T-helper 2 cell treated with Interferon-gamma antibody and Interleukin-4, amounts not matched to agents 5 μg/mL and 100 μg/mL, for 36 hours (primary cell): Measurements from ENCODE around the gene BRSK1.

Source experiments
- DNase-seq: peaks from one replicate; pipeline ENCODE4 v3.0.0; 2021; ENCODE audit warnings: low spot score
- H3K27ac Mint-ChIP-seq: one replicate; pipeline ENCODE4 v1.8.0; 2021; ENCODE audit warnings: mild to moderate bottlenecking, mixed read lengths
- H3K27me3 Mint-ChIP-seq: one replicate; pipeline ENCODE4 v1.8.0; 2021; ENCODE audit warnings: low read depth, mixed read lengths
- H3K36me3 Mint-ChIP-seq: one replicate; pipeline ENCODE4 v1.8.0; 2021; ENCODE audit warnings: low read depth, mixed read lengths
- H3K4me1 Mint-ChIP-seq: one replicate; pipeline ENCODE4 v1.8.0; 2021; ENCODE audit warnings: low read depth, mixed read lengths
- H3K4me3 Mint-ChIP-seq: one replicate; pipeline ENCODE4 v1.8.0; 2022; ENCODE audit warnings: mild to moderate bottlenecking, moderate library complexity, mixed read lengths
- H3K9me3 Mint-ChIP-seq: one replicate; pipeline ENCODE4 v1.8.0; 2021; ENCODE audit warnings: mixed read lengths

BRSK1 gene

GRCh38 chr19:55333870-55334269 is 50.1 kb downstream of the BRSK1 start:
- DNase-seq, result no peak
- peaks cover 15% of the 10 kb centered on the region for H3K27me3 Mint-ChIP-seq
- H3K36me3 Mint-ChIP-seq, result no peaks in the 10 kb centered on the region
- H3K9me3 Mint-ChIP-seq, result no peaks in the 10 kb centered on the region
- no peak overlapping the region for H3K4me3 Mint-ChIP-seq
- peaks cover 5% of the 10 kb centered on the region for H3K4me1 Mint-ChIP-seq
- H3K27ac Mint-ChIP-seq, result no peak overlapping the region

DNA sequence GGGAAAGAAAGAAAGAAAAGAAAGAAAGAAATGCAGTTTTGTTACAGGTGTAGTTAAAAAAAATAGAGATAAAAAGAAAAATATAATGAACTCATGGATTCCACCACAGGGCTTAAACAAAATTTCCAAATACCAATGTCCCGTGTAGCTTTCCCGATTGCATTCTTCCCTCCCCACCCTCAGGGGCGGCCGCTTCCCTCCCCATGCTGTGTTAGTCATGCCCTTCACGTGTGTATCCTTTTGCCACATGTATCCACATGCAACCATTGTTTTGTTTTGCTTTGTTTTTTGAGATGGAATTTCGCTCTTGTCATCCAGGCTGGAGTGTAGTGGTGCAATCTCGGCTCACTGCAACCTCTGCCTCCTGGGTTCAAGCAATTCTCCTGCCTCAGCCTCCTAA is 52.3 kb downstream of the BRSK1 start:
- peaks cover 9% of the 10 kb centered on the region for H3K4me1 Mint-ChIP-seq
- no peaks in the 10 kb centered on the region for H3K9me3 Mint-ChIP-seq
- no peaks in the 10 kb centered on the region for H3K36me3 Mint-ChIP-seq
- peaks cover 15% of the 10 kb centered on the region for H3K27me3 Mint-ChIP-seq
- H3K27ac Mint-ChIP-seq, result no peak overlapping the region
- no peak overlapping the region for H3K4me3 Mint-ChIP-seq
- no peak for DNase-seq

- Mint-ChIP-seq H3K36me3 (peaks cover 2% of the 10 kb centered on the region), H3K27me3 (peaks cover 8% of the 10 kb centered on the region), H3K4me1 (peaks cover 12% of the 10 kb centered on the region), H3K4me3 (peak within 1 kb of the TSS; percentile 92), H3K27ac (peak within 1 kb of the TSS; percentile 98), H3K9me3 (no peaks in the 10 kb centered on the region)
- DNase-seq, result peak; percentile 100
Observed at GRCh38 chr19:55339105-55339888, 55.5 kb downstream of the BRSK1 start, which contains the start of gene KMT5C. Gene KMT5C, plus strand, starts transcription at chr19:55339876. Its CDS starts 2,061 bp downstream, at chr19:55341937.

GRCh38 chr19:55339889-55340783 is 56.3 kb downstream of the BRSK1 start:
- H3K4me1 Mint-ChIP-seq, result peaks cover 12% of the 10 kb centered on the region
- peak overlapping the region; percentile 92 for H3K4me3 Mint-ChIP-seq
- H3K27me3 Mint-ChIP-seq, result peaks cover 7% of the 10 kb centered on the region
- peaks cover 4% of the 10 kb centered on the region for H3K36me3 Mint-ChIP-seq
- peak overlapping the region; percentile 98 for H3K27ac Mint-ChIP-seq
- DNase-seq, result peak; percentile 6
- H3K9me3 Mint-ChIP-seq, result no peaks in the 10 kb centered on the region

DNA sequence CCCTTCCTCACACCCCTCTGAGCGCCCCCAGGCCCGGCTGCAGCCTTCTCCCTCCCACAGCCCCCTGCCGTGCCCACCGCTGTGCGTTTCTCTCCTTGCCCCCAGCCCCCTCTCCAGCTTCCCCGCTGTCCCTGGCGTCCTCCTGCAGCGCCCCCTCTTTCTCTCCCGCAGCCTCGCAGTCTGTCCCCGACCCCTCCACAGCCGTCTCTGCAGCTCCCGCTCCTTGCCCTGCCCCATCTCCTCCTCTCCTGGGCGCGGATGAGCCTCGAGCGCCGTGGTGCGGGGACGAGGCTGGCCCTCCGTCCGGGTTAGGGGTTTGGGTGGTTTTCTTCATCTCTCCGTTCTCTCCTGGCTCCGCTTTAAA is 57.0 kb downstream of the BRSK1 start:
- peaks cover 12% of the 10 kb centered on the region for H3K4me1 Mint-ChIP-seq
- no peaks in the 10 kb centered on the region for H3K9me3 Mint-ChIP-seq

DNA sequence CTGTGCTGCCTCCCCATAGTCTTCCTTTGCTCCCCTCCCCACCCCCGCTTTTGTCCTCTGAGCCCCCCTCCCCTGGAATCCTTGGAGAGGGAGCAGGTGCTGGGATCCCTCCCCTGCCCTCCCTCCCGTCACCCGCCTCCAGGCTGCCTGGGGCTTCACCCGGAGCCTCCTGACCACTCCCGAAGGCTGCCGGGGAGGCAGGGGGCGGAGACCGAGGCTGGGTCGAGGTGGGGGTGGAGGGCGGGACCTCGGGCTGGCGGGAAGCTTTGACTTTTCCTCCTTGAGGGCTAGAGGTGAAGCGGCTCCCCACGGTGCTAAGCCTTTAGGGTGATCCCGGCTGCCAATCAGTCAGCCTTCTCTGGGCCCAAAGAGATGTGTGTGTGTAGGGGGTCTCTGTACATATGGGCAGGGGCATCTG is 57.4 kb downstream of the BRSK1 start:
- H3K4me3 Mint-ChIP-seq, result peak overlapping the region; percentile 88
- H3K27me3 Mint-ChIP-seq, result peaks cover 5% of the 10 kb centered on the region
- H3K36me3 Mint-ChIP-seq, result peaks cover 4% of the 10 kb centered on the region
- peak overlapping the region; percentile 90 for H3K27ac Mint-ChIP-seq
- H3K9me3 Mint-ChIP-seq, result no peaks in the 10 kb centered on the region
- peaks cover 12% of the 10 kb centered on the region for H3K4me1 Mint-ChIP-seq
- peak; percentile 69 for DNase-seq

More for the DNA sequence above, 57.0 kb downstream of the BRSK1 start:
- H3K4me3 Mint-ChIP-seq, result peak overlapping the region; percentile 88
- peaks cover 4% of the 10 kb centered on the region for H3K36me3 Mint-ChIP-seq
- H3K27me3 Mint-ChIP-seq, result peaks cover 7% of the 10 kb centered on the region
- peak overlapping the region; percentile 90 for H3K27ac Mint-ChIP-seq
- no peak for DNase-seq

DNA sequence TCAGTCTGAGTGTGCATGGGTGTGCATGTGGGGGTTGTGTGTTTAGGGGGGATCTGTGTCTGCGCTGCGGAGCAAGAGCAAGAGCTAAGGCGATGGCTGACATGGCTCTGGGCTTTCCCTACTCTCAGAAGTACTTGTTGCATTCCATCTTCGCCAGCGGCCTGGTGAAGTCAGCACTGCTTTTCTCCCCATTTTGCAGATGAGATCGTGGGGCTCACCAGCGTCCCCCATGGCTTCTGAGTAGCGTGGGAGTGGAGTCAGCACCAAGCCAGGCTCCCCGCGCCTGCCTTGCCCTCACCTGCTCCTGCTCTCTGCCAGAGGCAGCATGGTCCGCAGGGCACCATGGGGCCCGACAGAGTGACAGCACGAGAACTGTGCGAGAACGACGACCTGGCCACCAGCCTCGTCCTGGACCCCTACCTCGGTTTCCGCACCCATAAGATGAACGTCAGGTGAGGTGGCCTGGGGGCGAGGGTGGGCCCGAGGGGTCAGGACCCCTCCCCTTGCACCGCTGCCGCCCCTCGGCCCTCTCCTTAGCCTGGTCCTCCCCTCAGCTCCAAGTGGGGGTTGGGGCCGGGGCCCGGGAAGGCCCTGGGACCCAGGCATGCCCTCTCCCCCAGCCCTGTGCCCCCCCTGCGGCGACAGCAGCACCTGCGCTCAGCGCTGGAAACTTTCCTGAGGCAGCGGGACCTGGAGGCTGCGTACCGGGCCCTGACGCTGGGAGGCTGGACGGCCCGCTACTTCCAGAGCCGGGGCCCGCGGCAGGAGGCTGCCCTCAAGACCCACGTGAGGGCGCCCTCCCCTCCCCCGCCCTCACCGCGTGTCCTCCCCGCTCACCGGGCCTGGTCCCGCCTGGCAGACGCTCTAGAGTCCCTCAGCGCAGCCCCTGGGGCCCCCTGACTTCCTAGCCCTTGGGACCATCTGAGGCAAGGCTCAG is 58.1 kb downstream of the BRSK1 start:
- peak overlapping the region; percentile 73 for H3K4me3 Mint-ChIP-seq
- peak overlapping the region; percentile 71 for H3K27ac Mint-ChIP-seq
- no peaks in the 10 kb centered on the region for H3K9me3 Mint-ChIP-seq
- H3K36me3 Mint-ChIP-seq, result peaks cover 4% of the 10 kb centered on the region
- peaks cover 12% of the 10 kb centered on the region for H3K4me1 Mint-ChIP-seq
- no peaks in the 10 kb centered on the region for H3K27me3 Mint-ChIP-seq
- DNase-seq, result no peak

- Mint-ChIP-seq H3K27me3 (no peaks in the 10 kb centered on the region), H3K4me3 (no peak overlapping the region), H3K27ac (no peak overlapping the region), H3K9me3 (no peaks in the 10 kb centered on the region), H3K4me1 (peaks cover 5% of the 10 kb centered on the region), H3K36me3 (peaks cover 4% of the 10 kb centered on the region)
- no peak for DNase-seq
Observed at GRCh38 chr19:55344444-55344843, 60.6 kb downstream of the BRSK1 start.

GRCh38 chr19:55345101-55345817 is 61.5 kb downstream of the BRSK1 start:
- Mint-ChIP-seq H3K9me3 (no peaks in the 10 kb centered on the region), H3K4me3 (no peak overlapping the region), H3K36me3 (peaks cover 4% of the 10 kb centered on the region), H3K27me3 (no peaks in the 10 kb centered on the region), H3K27ac (no peak overlapping the region), H3K4me1 (peaks cover 5% of the 10 kb centered on the region)
- DNase-seq, result no peak

DNA sequence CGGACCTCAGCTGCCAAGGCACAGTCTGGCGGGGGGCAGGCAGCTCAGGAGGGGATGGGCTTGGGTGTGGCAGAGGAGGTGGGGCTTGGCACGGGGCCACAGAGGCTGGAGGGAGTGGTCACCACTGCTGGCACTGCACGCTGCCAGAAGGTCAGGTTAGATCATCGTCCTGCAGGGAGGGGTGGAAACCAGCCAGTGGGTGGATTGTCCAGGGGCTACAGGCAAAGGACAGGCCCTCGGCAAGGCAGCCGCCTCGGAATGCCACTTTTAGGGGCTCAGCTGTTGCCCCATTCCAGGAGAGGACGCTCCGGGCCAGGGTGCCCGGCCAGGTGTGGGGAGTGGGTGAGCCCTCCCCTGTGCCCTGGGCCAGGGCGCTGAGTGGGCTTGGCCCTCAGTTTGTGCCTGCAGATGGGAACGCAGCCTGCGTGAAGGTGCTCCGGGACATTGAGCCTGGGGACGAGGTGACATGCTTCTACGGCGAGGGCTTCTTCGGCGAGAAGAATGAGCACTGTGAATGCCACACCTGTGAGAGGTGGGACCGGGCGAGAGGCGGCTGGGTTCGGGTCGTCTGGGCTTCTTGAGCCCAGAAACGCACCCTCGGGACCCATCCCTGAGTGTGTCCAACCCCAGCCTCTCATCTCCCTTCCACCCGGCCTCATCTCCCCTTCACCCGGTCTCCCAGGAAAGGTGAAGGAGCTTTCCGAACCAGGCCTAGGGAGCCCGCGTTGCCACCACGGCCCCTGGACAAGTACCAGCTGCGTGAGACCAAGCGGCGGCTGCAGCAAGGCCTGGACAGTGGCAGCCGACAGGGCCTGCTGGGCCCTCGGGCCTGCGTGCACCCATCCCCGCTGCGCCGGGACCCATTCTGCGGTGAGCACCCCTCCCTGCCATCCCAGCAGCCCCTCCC is 62.3 kb downstream of the BRSK1 start:
- Mint-ChIP-seq H3K27me3 (peaks cover under 1% of the 10 kb centered on the region), H3K27ac (no peak overlapping the region), H3K4me3 (no peak overlapping the region), H3K4me1 (peaks cover 3% of the 10 kb centered on the region), H3K9me3 (no peaks in the 10 kb centered on the region), H3K36me3 (peaks cover 4% of the 10 kb centered on the region)
- DNase-seq, result no peak

GRCh38 chr19:55346725-55347441 is 63.1 kb downstream of the BRSK1 start:
- no peak overlapping the region for H3K4me3 Mint-ChIP-seq
- H3K36me3 Mint-ChIP-seq, result peaks cover 2% of the 10 kb centered on the region
- peaks cover 9% of the 10 kb centered on the region for H3K27me3 Mint-ChIP-seq
- H3K4me1 Mint-ChIP-seq, result peaks cover 7% of the 10 kb centered on the region
- no peak for DNase-seq
- H3K27ac Mint-ChIP-seq, result no peak overlapping the region
- no peaks in the 10 kb centered on the region for H3K9me3 Mint-ChIP-seq
